ENCODE measurements around the gene OLIG3. TPM values are rescaled to one million over a fixed set of nuclear protein-coding genes. Genes with fewer than 3 reads are reported as not detected.

OLIG3 gene
- not detected for total RNA-seq

DNA sequence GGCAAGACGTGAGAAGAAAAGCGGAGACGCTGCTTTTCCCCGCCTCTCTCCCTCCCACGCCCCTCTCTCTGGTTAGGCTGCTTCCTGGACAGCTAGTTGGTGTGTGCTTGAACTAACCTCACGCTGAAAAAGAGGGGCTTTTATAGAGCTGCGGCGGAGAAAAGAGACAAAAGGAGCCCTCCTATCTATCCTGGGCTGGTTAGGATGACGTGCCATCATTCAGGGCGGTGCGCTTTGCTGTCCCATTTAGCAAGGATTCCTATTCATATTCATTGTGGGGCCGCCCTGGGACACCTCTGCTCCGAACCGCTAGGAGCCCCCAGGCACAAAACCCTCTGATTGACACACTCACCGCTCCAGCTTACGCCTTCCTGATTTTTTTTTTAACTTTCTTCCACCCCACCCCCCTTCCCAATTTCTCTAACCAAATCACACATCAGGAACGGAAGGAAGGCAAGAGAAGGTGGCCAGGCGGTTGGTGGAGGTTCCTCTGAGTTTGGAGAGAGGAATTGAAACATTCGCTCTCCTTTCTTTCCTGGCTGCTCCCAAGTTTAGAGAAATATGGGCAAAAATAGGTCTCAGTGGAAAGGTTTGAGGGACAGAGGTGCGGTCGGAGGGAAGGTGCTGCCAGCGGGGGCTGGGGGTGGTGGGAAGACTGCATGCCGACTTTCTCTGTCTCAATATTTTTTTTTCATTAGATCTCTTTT, at the start of gene OLIG3:
Gene OLIG3 (minus strand): TSS at position 114 of the 707 bp plus-strand sequence. CDS start 224 bp downstream, outside the sequence.
- Histone ChIP-seq H3K9me3 (no peaks in the 10 kb centered on the region), H3K4me3 (replicated peaks in 1 of 3) (no peak within 1 kb of the TSS), H3K4me1 (peaks cover 27 to 46% of the 10 kb centered on the region in 2 donors), H3K27me3 (peaks cover 71% of the 10 kb centered on the region), H3K36me3 (no peaks in the 10 kb centered on the region), H3K27ac (no peak within 1 kb of the TSS)
- 10 to 12% methylated on average over 23 of the region's 23 CpGs for WGBS, 2 donors
- intact Hi-C loops (cut with DNase I), result no loop called here
- TF ChIP-seq, protein P1, sequence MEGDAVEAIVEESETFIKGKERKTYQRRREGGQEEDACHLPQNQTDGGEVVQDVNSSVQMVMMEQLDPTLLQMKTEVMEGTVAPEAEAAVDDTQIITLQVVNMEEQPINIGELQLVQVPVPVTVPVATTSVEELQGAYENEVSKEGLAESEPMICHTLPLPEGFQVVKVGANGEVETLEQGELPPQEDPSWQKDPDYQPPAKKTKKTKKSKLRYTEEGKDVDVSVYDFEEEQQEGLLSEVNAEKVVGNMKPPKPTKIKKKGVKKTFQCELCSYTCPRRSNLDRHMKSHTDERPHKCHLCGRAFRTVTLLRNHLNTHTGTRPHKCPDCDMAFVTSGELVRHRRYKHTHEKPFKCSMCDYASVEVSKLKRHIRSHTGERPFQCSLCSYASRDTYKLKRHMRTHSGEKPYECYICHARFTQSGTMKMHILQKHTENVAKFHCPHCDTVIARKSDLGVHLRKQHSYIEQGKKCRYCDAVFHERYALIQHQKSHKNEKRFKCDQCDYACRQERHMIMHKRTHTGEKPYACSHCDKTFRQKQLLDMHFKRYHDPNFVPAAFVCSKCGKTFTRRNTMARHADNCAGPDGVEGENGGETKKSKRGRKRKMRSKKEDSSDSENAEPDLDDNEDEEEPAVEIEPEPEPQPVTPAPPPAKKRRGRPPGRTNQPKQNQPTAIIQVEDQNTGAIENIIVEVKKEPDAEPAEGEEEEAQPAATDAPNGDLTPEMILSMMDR (IDR thresholded peaks at IDR 0.05), result no peak
- TF ChIP-seq POLR2A (IDR thresholded peaks at IDR 0.05), result no peak
- no peak for DNase-seq

DNA sequence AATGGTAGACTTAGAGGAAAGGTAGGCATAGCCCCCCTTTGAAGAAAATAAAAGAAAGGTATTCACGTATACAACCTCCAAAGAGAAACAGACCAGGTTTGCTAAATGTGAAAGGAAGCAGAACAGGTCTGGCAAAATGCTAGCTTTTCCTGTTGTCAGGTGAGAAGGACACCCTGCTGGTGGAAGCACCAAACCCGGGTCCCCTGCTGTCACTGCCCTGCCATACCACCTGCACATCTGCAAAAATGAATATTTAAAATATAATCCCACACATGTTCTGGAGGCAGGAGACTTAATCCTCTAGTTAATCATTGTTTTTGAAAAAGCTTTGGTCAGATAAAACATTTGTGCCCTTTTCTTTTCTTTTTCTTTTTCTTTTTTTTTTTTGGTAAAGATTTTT, 48.9 kb upstream of the OLIG3 start:
- TF ChIP-seq, protein P1 (IDR thresholded peaks at IDR 0.05), result no peak
- no peak for TF ChIP-seq POLR2A (IDR thresholded peaks at IDR 0.05)
- DNase-seq, result no peak
- intact Hi-C loops (cut with DNase I), result no loop called here
- Histone ChIP-seq H3K27me3 (no peaks in the 10 kb centered on the region), H3K36me3 (no peaks in the 10 kb centered on the region), H3K4me1 (no peaks in the 10 kb centered on the region), H3K9me3 (no peaks in the 10 kb centered on the region), H3K4me3 (replicated peaks in 1 of 3) (no peak overlapping the region), H3K27ac (no peak overlapping the region)
- WGBS, 2 donors, result 50 to 54% methylated on average over 2 of the region's 2 CpGs

DNA sequence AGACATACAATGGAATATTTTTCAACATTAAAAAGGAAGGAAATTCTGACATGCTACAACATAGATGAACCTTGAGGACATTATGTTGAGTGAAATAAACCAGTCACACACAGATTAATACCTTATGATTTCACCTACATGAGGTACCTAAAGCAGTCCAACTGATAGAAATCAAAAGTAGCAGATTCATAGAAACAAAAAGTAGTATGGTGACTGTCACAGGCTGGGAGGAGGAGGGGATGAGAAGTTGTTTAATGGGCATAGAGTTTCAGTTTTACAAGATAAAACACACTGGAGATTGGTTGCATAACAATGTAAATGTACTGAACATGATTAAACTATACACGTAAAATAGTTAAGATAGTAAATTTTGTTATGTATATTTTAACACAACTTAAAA, 48.5 kb upstream of the OLIG3 start:
- Histone ChIP-seq H3K4me1 (no peaks in the 10 kb centered on the region), H3K27me3 (no peaks in the 10 kb centered on the region), H3K27ac (no peak overlapping the region), H3K9me3 (no peaks in the 10 kb centered on the region), H3K4me3 (replicated peaks in 1 of 3) (no peak overlapping the region), H3K36me3 (no peaks in the 10 kb centered on the region)
- no peak for DNase-seq
- WGBS, 2 donors, result 62 to 65% methylated on average over 1 of the region's 1 CpG
- TF ChIP-seq, protein P1 (IDR thresholded peaks at IDR 0.05), result no peak
- no peak for TF ChIP-seq POLR2A (IDR thresholded peaks at IDR 0.05)
- intact Hi-C loops (cut with DNase I), result no loop called here

DNA sequence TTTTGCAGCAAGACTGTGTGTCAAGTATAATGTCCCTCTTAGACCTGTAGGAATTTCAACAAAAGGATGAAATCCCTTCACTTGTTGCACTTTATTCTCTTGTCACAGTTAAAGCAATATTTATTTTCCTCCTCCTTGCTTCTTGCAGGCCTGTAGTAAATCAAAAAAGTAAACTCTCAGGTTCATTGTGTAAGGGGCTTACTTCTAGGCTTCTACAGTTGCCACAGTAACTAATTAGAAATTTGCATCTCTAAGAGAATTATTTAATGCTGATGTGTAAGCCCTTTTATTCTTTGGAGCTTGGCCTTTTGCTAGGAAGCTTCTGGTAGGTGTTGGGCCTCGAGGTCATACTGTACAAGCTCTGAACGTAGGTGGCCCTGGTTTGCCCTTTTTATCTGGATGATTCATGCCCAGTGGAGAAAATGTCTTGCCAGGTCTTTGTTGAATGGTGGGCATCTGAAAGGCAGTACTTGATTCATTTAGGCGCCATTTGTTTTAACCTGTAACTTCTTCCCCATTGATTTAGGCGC, 47.4 kb upstream of the OLIG3 start:
- intact Hi-C loops (cut with DNase I), result no loop called here
- no peak for DNase-seq
- no peaks in the 10 kb centered on the region for H3K9me3 ChIP-seq
- WGBS, 2 donors, result 93 to 96% methylated on average over 4 of the region's 4 CpGs
- H3K27ac ChIP-seq, result no peak overlapping the region
- no peaks in the 10 kb centered on the region for H3K27me3 ChIP-seq
- no peak overlapping the region for H3K4me3 ChIP-seq (replicated peaks in 1 of 3)
- no peak for TF ChIP-seq POLR2A (IDR thresholded peaks at IDR 0.05)
- TF ChIP-seq, protein P1 (IDR thresholded peaks at IDR 0.05), result no peak
- no peaks in the 10 kb centered on the region for H3K4me1 ChIP-seq
- H3K36me3 ChIP-seq, result no peaks in the 10 kb centered on the region

DNA sequence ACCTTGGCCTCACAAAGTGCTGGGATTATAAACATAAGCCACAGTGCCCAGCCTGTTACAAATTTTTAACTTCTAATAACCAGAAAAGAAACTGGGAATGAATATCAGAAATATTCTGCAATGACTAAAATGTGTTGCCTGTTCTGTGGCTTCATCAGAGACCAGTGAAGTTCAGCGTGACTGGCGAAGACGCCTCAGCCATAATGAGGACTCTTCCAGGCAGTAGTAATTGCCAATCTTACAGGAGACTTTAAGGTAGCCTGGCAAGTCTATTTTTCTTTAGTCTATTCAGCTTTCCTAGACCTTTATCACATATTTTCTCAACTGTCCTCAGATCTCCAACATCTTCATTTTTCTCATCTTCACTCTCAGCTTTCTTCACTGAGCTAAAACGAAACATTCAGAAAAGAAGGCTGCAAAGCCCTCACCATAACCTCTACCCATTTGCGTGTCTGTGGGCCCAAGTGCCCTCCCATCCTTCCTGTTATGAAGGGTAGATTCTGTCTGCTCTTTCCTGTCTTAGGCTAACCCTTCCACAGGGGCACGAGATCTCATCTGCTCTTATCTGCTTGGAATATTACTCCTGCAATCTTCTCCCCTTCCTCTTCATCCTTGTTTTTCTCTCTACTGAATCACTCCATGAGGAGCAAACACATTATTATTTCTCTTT, 42.0 kb upstream of the OLIG3 start:
- Histone ChIP-seq H3K4me1 (no peaks in the 10 kb centered on the region), H3K27ac (no peak overlapping the region), H3K36me3 (no peaks in the 10 kb centered on the region), H3K9me3 (no peaks in the 10 kb centered on the region), H3K4me3 (replicated peaks in 1 of 3) (no peak overlapping the region), H3K27me3 (no peaks in the 10 kb centered on the region)
- DNase-seq, result no peak
- TF ChIP-seq, protein P1 (IDR thresholded peaks at IDR 0.05), result no peak
- no peak for TF ChIP-seq POLR2A (IDR thresholded peaks at IDR 0.05)
- WGBS, 2 donors, result 77 to 87% methylated on average over 6 of the region's 6 CpGs
- intact Hi-C loops (cut with DNase I), result no loop called here
